WTC11 (cell line): ENCODE data around the gene DLL4. TPM values are rescaled to one million over a fixed set of nuclear protein-coding genes. Genes with fewer than 3 reads are reported as not detected.

ENCODE experiments used
- ATAC-seq: fragments of 200-7000 bp; cut with Tn5 transposase; 2 replicates; pipeline ENCODE4 v1.10.0; 2021; ENCODE audit warnings: mild to moderate bottlenecking, moderate library complexity
- CTCF ChIA-PET: fragments of 300-600 bp; sonication (Branson Sonifier 250); formaldehyde crosslinking; loops from one replicate; lab custom pipeline; 2021; ENCODE audit warnings: antibody characterized with exemption; lab: Charles Lee
- POLR2A ChIA-PET: fragments of 350-600 bp; sonication (Branson Sonifier 250); formaldehyde crosslinking; loops from one replicate; lab custom pipeline; 2021; ENCODE audit warnings: antibody characterized with exemption; lab: Charles Lee
- DNase-seq: peaks from one replicate; pipeline ENCODE4 v3.0.0; 2021; ENCODE audit warnings: low spot score
- H3K27ac Mint-ChIP-seq: 2 replicates; pipeline ENCODE4 v1.8.0; 2021; ENCODE audit warnings: mixed read lengths
- H3K27me3 Mint-ChIP-seq: 2 replicates; pipeline ENCODE4 v1.8.0; 2021; ENCODE audit warnings: low read depth, mild to moderate bottlenecking, moderate library complexity, mixed read lengths
- H3K36me3 Mint-ChIP-seq: 2 replicates; pipeline ENCODE4 v1.8.0; 2021; ENCODE audit warnings: mixed read lengths
- H3K4me1 Mint-ChIP-seq: 2 replicates; pipeline ENCODE4 v1.8.0; 2022; ENCODE audit warnings: mixed read lengths
- H3K4me3 Mint-ChIP-seq: 2 replicates; pipeline ENCODE4 v1.8.0; 2021; ENCODE audit warnings: mild to moderate bottlenecking, moderate library complexity, mixed read lengths
- H3K9me3 Mint-ChIP-seq: 2 replicates; pipeline ENCODE4 v1.8.0; 2021; ENCODE audit warnings: mixed read lengths
- CTCF ChIP-seq: fragments of 200-600 bp; IDR thresholded peaks from 2 replicates; pipeline ENCODE4 v1.8.0; 2022; ENCODE audit warnings: antibody characterized with exemption
- ERG ChIP-seq: fragments of 250-450 bp; sonication (Bioruptor Pico); IDR thresholded peaks from 2 replicates; pipeline ENCODE4 v1.8.0; 2021; ENCODE audit warnings: mild to moderate bottlenecking
- GABPB1 ChIP-seq: sonication (generic); formaldehyde crosslinking; IDR thresholded peaks from 2 replicates; pipeline ENCODE4 v1.8.1; 2023; ENCODE audit warnings: mild to moderate bottlenecking, missing genetic modification reagents
- IRF2 ChIP-seq: sonication (generic); formaldehyde crosslinking; IDR thresholded peaks from 2 replicates; pipeline ENCODE4 v1.8.0; 2022; ENCODE audit warnings: low read depth, missing genetic modification reagents, borderline replicate concordance
- MLX ChIP-seq: sonication (generic); formaldehyde crosslinking; IDR thresholded peaks from 2 replicates; pipeline ENCODE4 v1.8.1; 2023; ENCODE audit warnings: mild to moderate bottlenecking, missing genetic modification reagents, moderate library complexity
- NFATC4 ChIP-seq: fragments of 250-450 bp; sonication (Bioruptor Pico); IDR thresholded peaks from 2 replicates; pipeline ENCODE4 v1.9.0; 2021; ENCODE audit warnings: mild to moderate bottlenecking
- SOX15 ChIP-seq: fragments of 250-450 bp; sonication (Bioruptor Pico); IDR thresholded peaks from 2 replicates; pipeline ENCODE4 v1.9.0; 2021; ENCODE audit warnings: mild to moderate bottlenecking
- TEAD4 ChIP-seq: sonication (generic); formaldehyde crosslinking; IDR thresholded peaks from 2 replicates; pipeline ENCODE4 v1.8.0; 2022; ENCODE audit warnings: mild to moderate bottlenecking, missing genetic modification reagents
- ZNF423 ChIP-seq: fragments of 250-450 bp; sonication (Bioruptor Pico); IDR thresholded peaks from 2 replicates; pipeline ENCODE4 v2.1.2; 2022; ENCODE audit warnings: mild to moderate bottlenecking, moderate library complexity
- ZSCAN18 ChIP-seq: fragments of 250-450 bp; sonication (Bioruptor Pico); IDR thresholded peaks from 2 replicates; pipeline ENCODE4 v2.1.2; 2022; ENCODE audit warnings: mild to moderate bottlenecking, moderate library complexity
- total RNA-seq: library from RNA; stranded (reverse); gene quantifications from 3 replicates; pipeline ENCODE4 v1.2.3, GENCODE V29; 2021
- TF ChIP-seq, protein P1 (sequence below): sonication (generic); formaldehyde crosslinking; IDR thresholded peaks from 2 replicates; pipeline ENCODE4 v1.8.1; 2023; ENCODE audit warnings: mild to moderate bottlenecking, moderate library complexity, missing genetic modification reagents
- TF ChIP-seq, protein P2 (sequence below): fragments of 250-450 bp; sonication (Bioruptor Pico); IDR thresholded peaks from 2 replicates; pipeline ENCODE4 v1.9.0; 2021; ENCODE audit warnings: mild to moderate bottlenecking

The DLL4 gene
- total RNA-seq, 1 experiment from 2014 or later, result 0.94 TPM

GRCh38 chr15:40958723-40959122, 29.6 kb downstream of the DLL4 start:
- Mint-ChIP-seq H3K27me3 (no peaks in the 10 kb centered on the region), H3K36me3 (peaks cover 10% of the 10 kb centered on the region), H3K4me3 (no peak overlapping the region), H3K9me3 (peaks cover 11% of the 10 kb centered on the region; the same call in 1 of the 2 replicates), H3K4me1 (peaks cover 39% of the 10 kb centered on the region), H3K27ac (peak overlapping the region; percentile 47; the same call in 1 of the 2 replicates)
- POLR2A ChIA-PET, result interaction anchor here (1.5 to 2.9 kb wide), 3 partner anchors 17 to 56 kb away, joined by 3 to 17 read pairs (median 11); partner anchors contain the start of gene DLL4
- CTCF ChIA-PET, result interaction anchor here (2.2 to 9.6 kb wide), 2 partner anchors 17 to 28 kb away, joined by 5 to 99 read pairs; no protein-coding TSS in a partner anchor
- TF ChIP-seq ERG (CRISPR knock-in tag), result peak; percentile 13; the same call in 1 of the 2 replicates
- no peak for TF ChIP-seq ZNF423 (CRISPR knock-in tag)
- peak; percentile 74; the same call in 1 of the 2 replicates for TF ChIP-seq NFATC4 (CRISPR knock-in tag)
- DNase-seq, result no peak
- no peak for ATAC-seq

DNA sequence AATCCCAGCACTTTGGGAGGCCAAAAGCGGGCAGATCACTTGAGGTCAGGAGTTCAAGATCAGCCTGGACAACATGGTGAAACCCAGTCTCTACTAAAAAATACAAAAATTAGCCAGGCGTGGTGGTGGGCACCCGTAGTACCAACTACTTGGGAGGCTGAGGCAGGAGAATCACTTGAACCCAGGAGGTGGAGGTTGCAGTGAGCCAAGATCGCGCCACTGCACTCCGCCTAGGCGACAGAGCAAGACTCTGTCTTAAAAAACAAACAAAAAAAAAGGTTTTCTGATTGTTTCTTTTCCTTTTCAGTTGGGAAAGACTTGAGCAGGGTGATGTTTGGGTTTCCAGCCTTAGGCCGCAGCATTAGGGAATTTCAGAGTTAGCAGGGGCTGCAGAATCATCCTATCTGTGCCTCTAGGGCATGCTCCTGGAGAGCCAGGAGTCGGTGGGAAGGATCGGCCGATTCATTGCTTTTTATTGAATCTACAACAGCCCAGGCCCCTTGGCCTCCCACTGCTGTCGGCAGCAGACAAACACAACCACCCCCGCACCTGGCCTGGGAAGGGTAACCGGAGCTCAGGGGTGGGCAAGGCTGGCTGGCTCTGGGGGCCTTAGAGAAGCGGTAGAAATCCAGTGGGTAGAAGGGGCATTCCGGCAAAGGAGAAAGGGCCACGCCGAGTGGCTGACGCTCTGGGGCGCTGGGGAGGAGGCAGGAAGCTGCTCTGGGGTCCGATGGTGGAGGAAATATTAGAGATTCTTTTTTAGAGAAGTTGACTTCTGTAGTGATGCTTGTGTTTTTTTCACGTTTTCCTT, 30.4 kb downstream of the DLL4 start:
- Mint-ChIP-seq H3K9me3 (peaks cover 11% of the 10 kb centered on the region; the same call in 1 of the 2 replicates), H3K27ac (peak overlapping the region; percentile 3), H3K36me3 (peaks cover 10% of the 10 kb centered on the region), H3K4me3 (no peak overlapping the region), H3K27me3 (no peaks in the 10 kb centered on the region), H3K4me1 (peaks cover 31% of the 10 kb centered on the region)
- TF ChIP-seq SOX15 (no peak), ERG (CRISPR knock-in tag) (peak; percentile 19; the same call in 1 of the 2 replicates)
- CTCF ChIA-PET, result interaction anchor here (2.2 to 9.6 kb wide), 3 partner anchors 18 to 29 kb away, joined by 5 to 99 read pairs (median 55); no protein-coding TSS in a partner anchor
- POLR2A ChIA-PET, result interaction anchor here (0.7 to 2.3 kb wide), 3 partner anchors 15 to 29 kb away, joined by 3 to 11 read pairs (median 3); no protein-coding TSS in a partner anchor
- DNase-seq (peak; percentile 50), ATAC-seq (peak; percentile 65)

DNA sequence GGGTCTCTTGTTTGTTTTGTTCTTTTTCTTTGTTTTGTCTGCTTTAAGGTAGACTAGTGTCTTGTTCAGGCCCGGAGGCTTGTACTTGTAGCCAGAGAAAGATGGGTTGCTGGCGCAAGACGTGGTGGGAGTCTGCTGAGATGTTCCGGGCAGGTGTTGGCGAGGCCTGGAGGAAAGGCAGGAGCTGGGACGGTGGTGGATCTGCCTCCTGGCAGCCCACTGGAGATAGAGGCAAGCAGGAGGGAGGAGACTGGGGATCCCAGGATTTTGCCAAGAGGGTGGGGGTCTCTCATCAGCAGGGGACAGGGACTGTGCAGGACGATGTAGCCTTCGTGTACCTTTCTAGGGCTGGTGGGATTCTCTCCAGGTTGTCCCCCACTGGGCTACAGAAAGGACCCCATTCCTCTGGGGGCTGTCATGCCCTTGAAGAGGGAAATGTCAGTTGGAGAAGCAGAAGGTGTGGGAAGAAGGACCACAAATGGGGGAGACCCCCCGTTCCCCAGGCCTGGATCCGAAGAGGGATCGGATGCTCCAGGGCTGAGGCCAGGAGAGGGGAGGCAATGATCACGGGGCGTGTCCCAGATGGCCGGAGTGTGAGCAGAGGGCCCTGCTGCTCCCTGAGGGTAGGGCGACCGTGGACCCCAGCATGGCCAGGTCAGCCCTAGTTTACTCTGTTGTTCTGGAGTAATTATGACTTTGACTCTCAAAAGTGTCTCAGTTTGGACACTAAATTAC, 31.2 kb downstream of the DLL4 start:
- Mint-ChIP-seq H3K27me3 (no peaks in the 10 kb centered on the region), H3K36me3 (peaks cover 10% of the 10 kb centered on the region), H3K27ac (peak overlapping the region; percentile 3; the same call in 1 of the 2 replicates), H3K4me3 (no peak overlapping the region), H3K9me3 (peaks cover 11% of the 10 kb centered on the region; the same call in 1 of the 2 replicates), H3K4me1 (peaks cover 30% of the 10 kb centered on the region)
- ATAC-seq (no peak), DNase-seq (no peak)
- CTCF ChIA-PET, result interaction anchor here (2.4 to 6.7 kb wide), 2 partner anchors 19 to 30 kb away, joined by 6 to 55 read pairs; no protein-coding TSS in a partner anchor
- POLR2A ChIA-PET, result interaction anchor here (1.3 kb wide), 1 partner anchor 30 kb away, joined by 3 read pairs; no protein-coding TSS in a partner anchor
- TF ChIP-seq, protein P1, sequence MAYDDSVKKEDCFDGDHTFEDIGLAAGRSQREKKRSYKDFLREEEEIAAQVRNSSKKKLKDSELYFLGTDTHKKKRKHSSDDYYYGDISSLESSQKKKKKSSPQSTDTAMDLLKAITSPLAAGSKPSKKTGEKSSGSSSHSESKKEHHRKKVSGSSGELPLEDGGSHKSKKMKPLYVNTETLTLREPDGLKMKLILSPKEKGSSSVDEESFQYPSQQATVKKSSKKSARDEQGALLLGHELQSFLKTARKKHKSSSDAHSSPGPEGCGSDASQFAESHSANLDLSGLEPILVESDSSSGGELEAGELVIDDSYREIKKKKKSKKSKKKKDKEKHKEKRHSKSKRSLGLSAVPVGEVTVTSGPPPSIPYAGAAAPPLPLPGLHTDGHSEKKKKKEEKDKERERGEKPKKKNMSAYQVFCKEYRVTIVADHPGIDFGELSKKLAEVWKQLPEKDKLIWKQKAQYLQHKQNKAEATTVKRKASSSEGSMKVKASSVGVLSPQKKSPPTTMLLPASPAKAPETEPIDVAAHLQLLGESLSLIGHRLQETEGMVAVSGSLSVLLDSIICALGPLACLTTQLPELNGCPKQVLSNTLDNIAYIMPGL (CRISPR knock-in tag), result no peak

- ATAC-seq (no peak), DNase-seq (no peak)
- Mint-ChIP-seq H3K4me3 (no peak overlapping the region), H3K27me3 (no peaks in the 10 kb centered on the region), H3K4me1 (peaks cover 30% of the 10 kb centered on the region), H3K27ac (no peak overlapping the region), H3K9me3 (peaks cover 11% of the 10 kb centered on the region; the same call in 1 of the 2 replicates), H3K36me3 (peaks cover 8% of the 10 kb centered on the region)
- POLR2A ChIA-PET, result no interaction called here
- CTCF ChIA-PET, result interaction anchor here (2.4 to 6.7 kb wide), 2 partner anchors 19 to 30 kb away, joined by 6 to 55 read pairs; no protein-coding TSS in a partner anchor
- no peak for TF ChIP-seq TEAD4 (CRISPR knock-in tag)
- no peak for TF ChIP-seq ZSCAN18 (CRISPR knock-in tag)
- no peak for TF ChIP-seq IRF2 (CRISPR knock-in tag)
- no peak for TF ChIP-seq GABPB1 (CRISPR knock-in tag)
- TF ChIP-seq MLX (CRISPR knock-in tag), result no peak
- TF ChIP-seq CTCF, result no peak
- TF ChIP-seq, protein P2, sequence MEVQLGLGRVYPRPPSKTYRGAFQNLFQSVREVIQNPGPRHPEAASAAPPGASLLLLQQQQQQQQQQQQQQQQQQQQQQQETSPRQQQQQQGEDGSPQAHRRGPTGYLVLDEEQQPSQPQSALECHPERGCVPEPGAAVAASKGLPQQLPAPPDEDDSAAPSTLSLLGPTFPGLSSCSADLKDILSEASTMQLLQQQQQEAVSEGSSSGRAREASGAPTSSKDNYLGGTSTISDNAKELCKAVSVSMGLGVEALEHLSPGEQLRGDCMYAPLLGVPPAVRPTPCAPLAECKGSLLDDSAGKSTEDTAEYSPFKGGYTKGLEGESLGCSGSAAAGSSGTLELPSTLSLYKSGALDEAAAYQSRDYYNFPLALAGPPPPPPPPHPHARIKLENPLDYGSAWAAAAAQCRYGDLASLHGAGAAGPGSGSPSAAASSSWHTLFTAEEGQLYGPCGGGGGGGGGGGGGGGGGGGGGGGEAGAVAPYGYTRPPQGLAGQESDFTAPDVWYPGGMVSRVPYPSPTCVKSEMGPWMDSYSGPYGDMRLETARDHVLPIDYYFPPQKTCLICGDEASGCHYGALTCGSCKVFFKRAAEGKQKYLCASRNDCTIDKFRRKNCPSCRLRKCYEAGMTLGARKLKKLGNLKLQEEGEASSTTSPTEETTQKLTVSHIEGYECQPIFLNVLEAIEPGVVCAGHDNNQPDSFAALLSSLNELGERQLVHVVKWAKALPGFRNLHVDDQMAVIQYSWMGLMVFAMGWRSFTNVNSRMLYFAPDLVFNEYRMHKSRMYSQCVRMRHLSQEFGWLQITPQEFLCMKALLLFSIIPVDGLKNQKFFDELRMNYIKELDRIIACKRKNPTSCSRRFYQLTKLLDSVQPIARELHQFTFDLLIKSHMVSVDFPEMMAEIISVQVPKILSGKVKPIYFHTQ (CRISPR knock-in tag), result no peak
Measured at GRCh38 chr15:40960925-40961324, 31.8 kb downstream of the DLL4 start.
